HEK293T (cell line): ENCODE data around the gene PLB1.

ENCODE experiments used
- BHLHE40 ChIP-seq: fragments of 450-650 bp; IDR thresholded peaks from 2 replicates; pipeline ENCODE4 v1.6.1; 2016; ENCODE audit warnings: mild to moderate bottlenecking, moderate library complexity, borderline replicate concordance
- CTBP1 ChIP-seq: fragments of 450-650 bp; IDR thresholded peaks from 2 replicates; pipeline ENCODE4 v1.6.1; 2016; ENCODE audit warnings: borderline replicate concordance
- ELF4 ChIP-seq: fragments of 450-650 bp; IDR thresholded peaks from 2 replicates; pipeline ENCODE4 v1.6.1; 2017; ENCODE audit warnings: antibody characterized with exemption
- FOXA1 ChIP-seq: fragments of 450-650 bp; IDR thresholded peaks from 2 replicates; pipeline ENCODE4 v1.6.1; 2016; ENCODE audit warnings: mild to moderate bottlenecking
- FOXM1 ChIP-seq: fragments of 450-650 bp; IDR thresholded peaks from 2 replicates; pipeline ENCODE4 v1.6.1; 2017; ENCODE audit warnings: mild to moderate bottlenecking, borderline replicate concordance
- HDGF ChIP-seq: fragments of 450-650 bp; IDR thresholded peaks from 2 replicates; pipeline ENCODE4 v1.6.1; 2017; ENCODE audit warnings: antibody characterized with exemption, borderline replicate concordance
- LEF1 ChIP-seq: fragments of 450-650 bp; IDR thresholded peaks from 2 replicates; pipeline ENCODE4 v1.6.1; 2017; ENCODE audit warnings: mild to moderate bottlenecking, borderline replicate concordance
- SP1 ChIP-seq: fragments of 450-650 bp; IDR thresholded peaks from 2 replicates; pipeline ENCODE4 v1.6.1; 2017
- SUZ12 ChIP-seq: fragments of 450-650 bp; IDR thresholded peaks from 2 replicates; pipeline ENCODE4 v1.6.1; 2016; ENCODE audit warnings: mild to moderate bottlenecking

- TF ChIP-seq FOXA1 (no peak), SP1 (no peak), FOXM1 (no peak), HDGF (no peak), LEF1 (no peak), ELF4 (no peak), SUZ12 (no peak), BHLHE40 (no peak), CTBP1 (no peak)
Observed at GRCh38 chr2:28513097-28513496, 17.2 kb downstream of the PLB1 start.
